ENCODE results near the gene GBGT1. TPM values are rescaled to one million over a fixed set of nuclear protein-coding genes. Genes with fewer than 3 reads are reported as not detected.

Gene GBGT1
- total RNA-seq, 1 experiment from 2014 or later = 16.5 TPM

GRCh38 chr9:133167096-133167730, 3.5 kb upstream of the GBGT1 start:
- ATAC-seq (no peak), DNase-seq (ENCODE audit: low spot score) (no peak)
- no peaks in the 10 kb centered on the region for H3K9me3 Mint-ChIP-seq
- H3K4me1 Mint-ChIP-seq = peaks cover 8% of the 10 kb centered on the region
- H3K4me3 Mint-ChIP-seq = no peak overlapping the region
- no peak overlapping the region for H3K27ac Mint-ChIP-seq
- H3K27me3 Mint-ChIP-seq (ENCODE audit: low read depth) = peaks cover 11% of the 10 kb centered on the region
- POLR2A ChIA-PET = no interaction called here
- CTCF ChIA-PET = interaction anchor here (0.5 to 2.3 kb wide), 5 partner anchors 19 to 319 kb away, joined by 3 to 8 read pairs (median 3); no protein-coding TSS in a partner anchor
- H3K36me3 Mint-ChIP-seq = no peaks in the 10 kb centered on the region
- no peak for TF ChIP-seq FOXP4 (CRISPR knock-in tag; IDR thresholded peaks at IDR 0.05)
- no peak for TF ChIP-seq NR1H2 (CRISPR knock-in tag; IDR thresholded peaks at IDR 0.05)
- TF ChIP-seq RELA (CRISPR knock-in tag; IDR thresholded peaks at IDR 0.05; ENCODE audit: borderline replicate concordance) = no peak
- TF ChIP-seq ZNF232 (CRISPR knock-in tag; IDR thresholded peaks at IDR 0.05) = no peak
- no peak for TF ChIP-seq ELF4 (CRISPR knock-in tag; IDR thresholded peaks at IDR 0.05; ENCODE audit: low read depth)
- no peak for TF ChIP-seq E2F4 (CRISPR knock-in tag; IDR thresholded peaks at IDR 0.05; ENCODE audit: borderline replicate concordance, low read depth)
- no peak for TF ChIP-seq SOX15 (CRISPR knock-in tag; IDR thresholded peaks at IDR 0.05)
- TF ChIP-seq ARID4B (CRISPR knock-in tag; IDR thresholded peaks at IDR 0.05; ENCODE audit: borderline replicate concordance) = no peak
- TF ChIP-seq HMGA2 (CRISPR knock-in tag; IDR thresholded peaks at IDR 0.05) = no peak
- no peak for TF ChIP-seq ZNF396 (CRISPR knock-in tag; IDR thresholded peaks at IDR 0.05; ENCODE audit: borderline replicate concordance)

GRCh38 chr9:133166392-133166791, 2.7 kb upstream of the GBGT1 start:
- DNase-seq (ENCODE audit: low spot score) = no peak
- peaks cover 11% of the 10 kb centered on the region for H3K27me3 Mint-ChIP-seq (ENCODE audit: low read depth)
- no peak overlapping the region for H3K4me3 Mint-ChIP-seq
- H3K27ac Mint-ChIP-seq = no peak overlapping the region
- no peak for ATAC-seq
- CTCF ChIA-PET = interaction anchor here (1.4 to 2.3 kb wide), 2 partner anchors 19 to 20 kb away, joined by 3 to 8 read pairs; no protein-coding TSS in a partner anchor
- POLR2A ChIA-PET = no interaction called here
- H3K4me1 Mint-ChIP-seq = peaks cover 8% of the 10 kb centered on the region
- no peaks in the 10 kb centered on the region for H3K9me3 Mint-ChIP-seq
- no peaks in the 10 kb centered on the region for H3K36me3 Mint-ChIP-seq
- TF ChIP-seq CDX4 (CRISPR knock-in tag; IDR thresholded peaks at IDR 0.05; ENCODE audit: borderline replicate concordance) (no peak), USF1 (CRISPR knock-in tag; IDR thresholded peaks at IDR 0.05) (no peak), MXD4 (CRISPR knock-in tag; IDR thresholded peaks at IDR 0.05; ENCODE audit: borderline replicate concordance) (no peak), ZNF219 (CRISPR knock-in tag; IDR thresholded peaks at IDR 0.05; ENCODE audit: borderline replicate concordance) (no peak), STAT6 (CRISPR knock-in tag; conservative IDR thresholded peaks at IDR 0.05; ENCODE audit: low read depth) (no peak), ZNF532 (CRISPR knock-in tag; IDR thresholded peaks at IDR 0.05; ENCODE audit: borderline replicate concordance) (no peak), NR2C2 (CRISPR knock-in tag; IDR thresholded peaks at IDR 0.05) (no peak), ZNF671 (CRISPR knock-in tag; IDR thresholded peaks at IDR 0.05) (no peak)

Measured in WTC11 (cell line).